ENCODE data around the gene BBLN.

DNA sequence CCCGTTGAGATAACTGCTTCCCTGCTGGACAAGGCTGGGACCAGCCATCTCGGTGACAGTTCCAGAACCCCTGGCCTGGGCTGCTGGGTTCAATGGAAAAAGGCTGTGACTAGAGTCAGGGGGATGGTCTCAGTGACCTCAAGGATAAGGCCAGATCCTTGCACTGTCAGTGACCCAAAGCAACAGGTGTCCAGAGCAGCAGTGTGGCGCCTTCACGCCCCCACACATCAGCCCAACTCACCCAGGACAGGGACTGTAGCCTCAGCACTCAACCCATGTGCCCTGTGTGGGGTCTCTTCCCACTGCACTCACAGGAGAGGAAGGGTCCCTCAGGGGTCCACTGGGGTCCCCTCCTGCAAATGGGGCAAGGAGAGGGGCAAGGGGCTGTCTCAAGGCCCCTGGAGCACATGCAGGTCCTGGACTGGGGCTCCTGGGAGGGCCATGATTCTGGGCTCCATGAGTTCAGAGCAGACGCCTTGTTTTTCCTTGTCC is 11.5 kb upstream of the BBLN start:
- TF ChIP-seq, protein P1, sequence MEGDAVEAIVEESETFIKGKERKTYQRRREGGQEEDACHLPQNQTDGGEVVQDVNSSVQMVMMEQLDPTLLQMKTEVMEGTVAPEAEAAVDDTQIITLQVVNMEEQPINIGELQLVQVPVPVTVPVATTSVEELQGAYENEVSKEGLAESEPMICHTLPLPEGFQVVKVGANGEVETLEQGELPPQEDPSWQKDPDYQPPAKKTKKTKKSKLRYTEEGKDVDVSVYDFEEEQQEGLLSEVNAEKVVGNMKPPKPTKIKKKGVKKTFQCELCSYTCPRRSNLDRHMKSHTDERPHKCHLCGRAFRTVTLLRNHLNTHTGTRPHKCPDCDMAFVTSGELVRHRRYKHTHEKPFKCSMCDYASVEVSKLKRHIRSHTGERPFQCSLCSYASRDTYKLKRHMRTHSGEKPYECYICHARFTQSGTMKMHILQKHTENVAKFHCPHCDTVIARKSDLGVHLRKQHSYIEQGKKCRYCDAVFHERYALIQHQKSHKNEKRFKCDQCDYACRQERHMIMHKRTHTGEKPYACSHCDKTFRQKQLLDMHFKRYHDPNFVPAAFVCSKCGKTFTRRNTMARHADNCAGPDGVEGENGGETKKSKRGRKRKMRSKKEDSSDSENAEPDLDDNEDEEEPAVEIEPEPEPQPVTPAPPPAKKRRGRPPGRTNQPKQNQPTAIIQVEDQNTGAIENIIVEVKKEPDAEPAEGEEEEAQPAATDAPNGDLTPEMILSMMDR (IDR thresholded peaks at IDR 0.05) = no peak
- TF ChIP-seq EZH2 (IDR thresholded peaks at IDR 0.05) (no peak), EZH2phosphoT487 (IDR thresholded peaks at IDR 0.05) (no peak)
